Measurements from ENCODE around the gene PSMC6. TPM values are rescaled to one million over a fixed set of nuclear protein-coding genes. Genes with fewer than 3 reads are reported as not detected.

Gene PSMC6
- total and polyA plus RNA-seq, 2 experiments from 2014 or later: 143 to 176 TPM

DNA sequence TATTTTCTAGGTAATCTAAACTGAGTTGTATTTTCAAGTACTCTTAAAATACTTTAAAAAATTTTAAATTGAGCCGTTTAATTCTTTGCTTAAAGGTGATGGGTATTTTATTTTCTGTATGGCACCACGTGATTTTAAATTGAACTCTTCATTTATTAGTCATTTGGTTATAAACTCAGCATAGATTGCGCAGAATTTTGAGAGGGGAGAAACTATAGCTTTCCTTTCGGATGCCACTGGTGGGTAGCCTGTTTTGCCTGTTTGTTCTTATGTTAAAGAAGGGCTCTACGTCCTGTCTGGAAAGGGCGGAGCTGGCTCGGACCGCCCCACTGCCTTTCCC is 22.6 kb downstream of the PSMC6 start:
- Mint-ChIP-seq H3K4me1 (peaks cover 28% of the 10 kb centered on the region), H3K9me3 (no peaks in the 10 kb centered on the region), H3K27ac (peak overlapping the region; percentile 94), H3K27me3 (ENCODE audit: insufficient read depth, low read depth, poor library complexity) (peaks cover 7% of the 10 kb centered on the region), H3K4me3 (peak overlapping the region; percentile 98), H3K36me3 (ENCODE audit: low read depth) (peaks cover 60% of the 10 kb centered on the region)
- DNase-seq (ENCODE audit: low spot score) (no peak), ATAC-seq (no peak)
- TF ChIP-seq EZH2phosphoT487 (IDR thresholded peaks at IDR 0.05; ENCODE audit: unreplicated experiment) (no peak), JUNB (IDR thresholded peaks at IDR 0.05; ENCODE audit: unreplicated experiment) (no peak), NANOG (IDR thresholded peaks at IDR 0.05; ENCODE audit: borderline replicate concordance) (no peak), EZH2 (IDR thresholded peaks at IDR 0.05; ENCODE audit: low read depth, unreplicated experiment) (no peak)
- TF ChIP-seq, protein P1, sequence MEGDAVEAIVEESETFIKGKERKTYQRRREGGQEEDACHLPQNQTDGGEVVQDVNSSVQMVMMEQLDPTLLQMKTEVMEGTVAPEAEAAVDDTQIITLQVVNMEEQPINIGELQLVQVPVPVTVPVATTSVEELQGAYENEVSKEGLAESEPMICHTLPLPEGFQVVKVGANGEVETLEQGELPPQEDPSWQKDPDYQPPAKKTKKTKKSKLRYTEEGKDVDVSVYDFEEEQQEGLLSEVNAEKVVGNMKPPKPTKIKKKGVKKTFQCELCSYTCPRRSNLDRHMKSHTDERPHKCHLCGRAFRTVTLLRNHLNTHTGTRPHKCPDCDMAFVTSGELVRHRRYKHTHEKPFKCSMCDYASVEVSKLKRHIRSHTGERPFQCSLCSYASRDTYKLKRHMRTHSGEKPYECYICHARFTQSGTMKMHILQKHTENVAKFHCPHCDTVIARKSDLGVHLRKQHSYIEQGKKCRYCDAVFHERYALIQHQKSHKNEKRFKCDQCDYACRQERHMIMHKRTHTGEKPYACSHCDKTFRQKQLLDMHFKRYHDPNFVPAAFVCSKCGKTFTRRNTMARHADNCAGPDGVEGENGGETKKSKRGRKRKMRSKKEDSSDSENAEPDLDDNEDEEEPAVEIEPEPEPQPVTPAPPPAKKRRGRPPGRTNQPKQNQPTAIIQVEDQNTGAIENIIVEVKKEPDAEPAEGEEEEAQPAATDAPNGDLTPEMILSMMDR (conservative IDR thresholded peaks at IDR 0.05; ENCODE audit: low read depth in 2 of 2): no peak
- Histone ChIP-seq H3K4me1 (ENCODE audit: insufficient read depth) (peaks cover 14% of the 10 kb centered on the region), H3K36me3 (ENCODE audit: insufficient read depth) (peaks cover 6% of the 10 kb centered on the region; the same call in 1 of the 2 replicates), H3K9me2 (ENCODE audit: insufficient read depth) (no peaks in the 10 kb centered on the region), H4K20me1 (replicated peaks; ENCODE audit: insufficient read depth) (peaks cover 2% of the 10 kb centered on the region; the same call in 1 of the 2 replicates), H3K4me2 (peak overlapping the region; percentile 50), H3K27ac (ENCODE audit: low read depth) (peak overlapping the region; percentile 78), H3K79me2 (replicated peaks; ENCODE audit: insufficient read depth) (peaks cover 43% of the 10 kb centered on the region), H3F3A (replicated peaks; ENCODE audit: low read depth) (no peaks in the 10 kb centered on the region; the same call in 1 of the 2 replicates), H2AFZ (no peak overlapping the region), H3K4me3 (peak overlapping the region; percentile 38), H3K27me3 (ENCODE audit: insufficient read depth) (no peaks in the 10 kb centered on the region)

DNA sequence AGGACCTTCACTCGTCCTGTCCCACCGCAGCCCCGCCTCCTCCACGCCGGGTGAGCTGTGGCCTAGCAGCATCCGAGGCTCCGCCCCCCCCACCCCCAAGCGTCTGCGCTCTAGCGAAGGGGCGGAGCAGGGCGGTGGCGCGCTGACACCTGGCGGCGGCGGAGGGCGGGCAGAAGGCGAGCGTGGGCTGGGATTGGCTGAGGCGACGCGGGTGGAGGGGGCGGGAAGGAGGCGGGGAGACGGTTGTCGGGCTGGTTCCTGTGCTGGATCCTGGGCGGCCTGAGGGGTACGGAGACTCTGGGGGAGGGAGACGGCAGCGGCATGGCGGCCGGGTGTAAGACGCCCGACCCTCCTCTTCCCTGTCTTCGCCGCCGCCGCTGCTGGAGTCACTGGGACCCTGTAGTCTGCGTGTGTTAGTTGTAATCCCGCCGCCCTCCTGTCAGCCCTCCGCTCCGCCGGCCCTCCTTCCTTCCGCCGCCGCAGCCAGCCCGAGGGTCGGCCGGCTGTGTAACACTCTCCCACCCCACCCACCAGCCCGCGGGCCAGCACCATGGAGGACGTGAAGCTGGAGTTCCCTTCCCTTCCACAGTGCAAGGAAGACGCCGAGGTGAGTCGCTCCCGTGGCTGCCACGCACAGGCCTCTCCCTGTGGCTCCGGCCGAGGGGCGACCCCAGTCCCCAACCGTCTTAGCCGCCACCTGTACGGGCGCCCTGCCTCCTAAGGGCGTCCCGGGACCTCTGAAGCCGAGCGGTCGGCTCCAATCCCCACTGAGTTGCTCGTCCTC is 23.1 kb downstream of the PSMC6 start, which contains the start of gene STYX:
Gene STYX, plus strand, starts transcription at position 242 of the 784 bp plus-strand sequence. Its CDS starts 309 bp downstream, at position 551.
- H3K4me1 Mint-ChIP-seq: peaks cover 29% of the 10 kb centered on the region
- peaks cover 7% of the 10 kb centered on the region for H3K27me3 Mint-ChIP-seq (ENCODE audit: insufficient read depth, low read depth, poor library complexity)
- Histone ChIP-seq H3K4me2 (peak within 1 kb of the TSS; percentile 82), H3K27ac (ENCODE audit: low read depth) (peak within 1 kb of the TSS; percentile 89), H4K20me1 (replicated peaks; ENCODE audit: insufficient read depth) (peaks cover 2% of the 10 kb centered on the region; the same call in 1 of the 2 replicates), H3K4me1 (ENCODE audit: insufficient read depth) (peaks cover 16% of the 10 kb centered on the region), H3K4me3 (peak within 1 kb of the TSS; percentile 94), H3K27me3 (ENCODE audit: insufficient read depth) (no peaks in the 10 kb centered on the region), H3K79me2 (replicated peaks; ENCODE audit: insufficient read depth) (peaks cover 49% of the 10 kb centered on the region), H3K36me3 (ENCODE audit: insufficient read depth) (0 out of 2 replicates have a peak, but pooled peaks cover under 1% of the 10 kb centered on the region), H3K9me2 (ENCODE audit: insufficient read depth) (no peaks in the 10 kb centered on the region), H2AFZ (peak within 1 kb of the TSS; percentile 64; the same call in 1 of the 2 replicates), H3F3A (replicated peaks; ENCODE audit: low read depth) (no peaks in the 10 kb centered on the region; the same call in 1 of the 2 replicates)
- TF ChIP-seq NANOG (IDR thresholded peaks at IDR 0.05; ENCODE audit: borderline replicate concordance) (no peak), ZNF331 (CRISPR knock-in tag; IDR thresholded peaks at IDR 0.05; ENCODE audit: low read depth) (no peak), ZNF462 (CRISPR knock-in tag; IDR thresholded peaks at IDR 0.05) (no peak), CREB1 (CRISPR knock-in tag; IDR thresholded peaks at IDR 0.05; ENCODE audit: low read depth) (peak; percentile 67), POLR2AphosphoS5 (IDR thresholded peaks at IDR 0.05; ENCODE audit: low read depth) (peak; percentile 87)
- peak within 1 kb of the TSS; percentile 98 for H3K27ac Mint-ChIP-seq
- ATAC-seq (peak; percentile 94), DNase-seq (ENCODE audit: low spot score) (peak; percentile 100)
- H3K36me3 Mint-ChIP-seq (ENCODE audit: low read depth): peaks cover 60% of the 10 kb centered on the region
- peak within 1 kb of the TSS; percentile 98 for H3K4me3 Mint-ChIP-seq
- H3K9me3 Mint-ChIP-seq: no peaks in the 10 kb centered on the region
